HEK293T (cell line): ENCODE data around the gene C14orf132.

Experiments
- BHLHE40 ChIP-seq: fragments of 450-650 bp; IDR thresholded peaks from 2 replicates; pipeline ENCODE4 v1.6.1; 2016; ENCODE audit warnings: mild to moderate bottlenecking, moderate library complexity, borderline replicate concordance
- HDGF ChIP-seq: fragments of 450-650 bp; IDR thresholded peaks from 2 replicates; pipeline ENCODE4 v1.6.1; 2017; ENCODE audit warnings: antibody characterized with exemption, borderline replicate concordance
- PKNOX1 ChIP-seq: fragments of 450-650 bp; IDR thresholded peaks from 2 replicates; pipeline ENCODE4 v1.6.1; 2016

- no peak for TF ChIP-seq HDGF
- no peak for TF ChIP-seq PKNOX1
- no peak for TF ChIP-seq BHLHE40
These were observed 64.6 kb downstream of the C14orf132 start for GRCh38 chr14:96103560-96104460.
